Mesendoderm (in vitro differentiated cells): ENCODE results near the gene ACER1. TPM values are rescaled to one million over a fixed set of nuclear protein-coding genes. Genes with fewer than 3 reads are reported as not detected.

Experiments used
- DNase-seq: peaks from one replicate; pipeline ENCODE4 v3.0.0; 2013
- H2AK5ac ChIP-seq: 2 replicates; pipeline ENCODE4 v1.6.1; 2013; ENCODE audit warnings: low read length, inconsistent platforms
- H2BK120ac ChIP-seq: 2 replicates; pipeline ENCODE4 v1.6.1; 2013; ENCODE audit warnings: low read depth, mild to moderate bottlenecking, low read length, moderate library complexity, mixed read lengths
- H2BK15ac ChIP-seq: replicated peaks from 2 replicates; pipeline ENCODE4 v1.6.1; 2013; ENCODE audit warnings: low read depth, mild to moderate bottlenecking, moderate library complexity
- H2BK5ac ChIP-seq: 2 replicates; pipeline ENCODE4 v1.6.1; 2013; ENCODE audit warnings: low read length, inconsistent platforms
- H3K18ac ChIP-seq: 2 replicates; pipeline ENCODE4 v1.6.1; 2013; ENCODE audit warnings: mild to moderate bottlenecking, low read length, mixed read lengths
- H3K23ac ChIP-seq: one replicate; pipeline ENCODE4 v1.6.1; 2013; ENCODE audit warnings: low read length
- H3K27ac ChIP-seq: 2 replicates; pipeline ENCODE4 v1.5.1; 2013; ENCODE audit warnings: low read depth, mild to moderate bottlenecking, inconsistent platforms, low read length, moderate library complexity
- H3K27me3 ChIP-seq: 2 replicates; pipeline ENCODE4 v1.6.1; 2013; ENCODE audit warnings: low read length, control low read depth, mild to moderate bottlenecking, inconsistent platforms; ENCODE audit not compliant: insufficient read depth, poor library complexity
- H3K36me3 ChIP-seq: 2 replicates; pipeline ENCODE4 v1.6.1; 2013; ENCODE audit warnings: low read length, inconsistent platforms; ENCODE audit not compliant: control insufficient read depth, insufficient read depth
- H3K4ac ChIP-seq: one replicate; pipeline ENCODE4 v1.6.1; 2013; ENCODE audit warnings: low read depth, mild to moderate bottlenecking, low read length, moderate library complexity
- H3K4me1 ChIP-seq: 2 replicates; pipeline ENCODE4 v1.6.1; 2013; ENCODE audit warnings: low read depth, low read length, inconsistent platforms; ENCODE audit not compliant: control insufficient read depth
- H3K4me2 ChIP-seq: 2 replicates; pipeline ENCODE4 v1.6.1; 2013; ENCODE audit warnings: low read length
- H3K4me3 ChIP-seq: 2 replicates; pipeline ENCODE4 v1.5.1; 2013; ENCODE audit warnings: mild to moderate bottlenecking, low read length
- H3K56ac ChIP-seq: one replicate; pipeline ENCODE4 v1.6.1; 2013; ENCODE audit warnings: low read length
- H3K79me1 ChIP-seq: 2 replicates; pipeline ENCODE4 v1.6.1; 2013; ENCODE audit warnings: low read length, inconsistent platforms
- H3K79me2 ChIP-seq: 2 replicates; pipeline ENCODE4 v1.6.1; 2013; ENCODE audit warnings: mild to moderate bottlenecking, low read length; ENCODE audit not compliant: control insufficient read depth, insufficient read depth
- H3K9ac ChIP-seq: 2 replicates; pipeline ENCODE4 v1.6.1; 2013; ENCODE audit warnings: low read length, inconsistent platforms
- H4K5ac ChIP-seq: one replicate; pipeline ENCODE4 v1.6.1; 2013; ENCODE audit warnings: low read length
- H4K8ac ChIP-seq: one replicate; pipeline ENCODE4 v1.6.1; 2013; ENCODE audit warnings: low read depth, mild to moderate bottlenecking, control low read depth, low read length, moderate library complexity
- WGBS: extraction: QIAGEN DNeasy Blood & Tissue Kit; methylation state at CpG from one replicate; pipeline ENCODE4 v1.1.7; 2013; ENCODE audit warnings: low lambda C conversion rate, missing lambda C conversion rate; ENCODE audit not compliant: insufficient coverage; ENCODE audit errors: extremely low coverage; 5-methylcytosine and 5-hydroxymethylcytosine counted together
- polyA plus RNA-seq, 2 experiments: library from polyadenylated mRNA; stranded (reverse); fragments of 200-250 nt; gene quantifications; one replicate each; pipeline ENCODE4 v1.2.3, GENCODE V29; 2013

The ACER1 gene, protein sequence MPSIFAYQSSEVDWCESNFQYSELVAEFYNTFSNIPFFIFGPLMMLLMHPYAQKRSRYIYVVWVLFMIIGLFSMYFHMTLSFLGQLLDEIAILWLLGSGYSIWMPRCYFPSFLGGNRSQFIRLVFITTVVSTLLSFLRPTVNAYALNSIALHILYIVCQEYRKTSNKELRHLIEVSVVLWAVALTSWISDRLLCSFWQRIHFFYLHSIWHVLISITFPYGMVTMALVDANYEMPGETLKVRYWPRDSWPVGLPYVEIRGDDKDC
- polyA plus RNA-seq (2013, experiment 1 of 2): not detected
- polyA plus RNA-seq (2013, experiment 2 of 2): not detected

GRCh38 chr19:6333439-6333838, at the start of gene ACER1:
ACER1 (minus strand) TSS chr19:6333612; CDS start chr19:6333551, 61 bp downstream.
- H2BK15ac ChIP-seq: no peak within 1 kb of the TSS
- no peak within 1 kb of the TSS for H2BK120ac ChIP-seq
- WGBS: no CpG with 5 or more reads among the region's 17 CpGs
- H4K5ac ChIP-seq: no peak within 1 kb of the TSS
- no peak within 1 kb of the TSS for H3K23ac ChIP-seq
- H3K18ac ChIP-seq: no peak within 1 kb of the TSS
- H3K4ac ChIP-seq: no peak within 1 kb of the TSS
- H3K36me3 ChIP-seq: no peaks in the 10 kb centered on the region
- H3K4me3 ChIP-seq: no peak within 1 kb of the TSS
- H2BK5ac ChIP-seq: no peak within 1 kb of the TSS
- no peak within 1 kb of the TSS for H2AK5ac ChIP-seq
- no peaks in the 10 kb centered on the region for H3K4me1 ChIP-seq
- H3K4me2 ChIP-seq: no peak within 1 kb of the TSS
- no peaks in the 10 kb centered on the region for H3K79me1 ChIP-seq
- H3K79me2 ChIP-seq: no peaks in the 10 kb centered on the region
- H3K9ac ChIP-seq: no peak within 1 kb of the TSS
- no peak within 1 kb of the TSS for H4K8ac ChIP-seq
- H3K27me3 ChIP-seq: no peaks in the 10 kb centered on the region
- no peak within 1 kb of the TSS for H3K56ac ChIP-seq
- no peak for DNase-seq
- H3K27ac ChIP-seq: no peak within 1 kb of the TSS

- H3K23ac ChIP-seq: no peak overlapping the region
- no peak overlapping the region for H3K4me2 ChIP-seq
- H3K9ac ChIP-seq: no peak overlapping the region
- no peak overlapping the region for H2BK120ac ChIP-seq
- H3K27me3 ChIP-seq: no peaks in the 10 kb centered on the region
- H3K79me1 ChIP-seq: no peaks in the 10 kb centered on the region
- WGBS: no CpG with 5 or more reads among the region's 19 CpGs
- no peak overlapping the region for H4K5ac ChIP-seq
- no peak overlapping the region for H4K8ac ChIP-seq
- H3K56ac ChIP-seq: no peak overlapping the region
- no peak overlapping the region for H2AK5ac ChIP-seq
- H3K4me1 ChIP-seq: no peaks in the 10 kb centered on the region
- H3K36me3 ChIP-seq: peaks cover 19% of the 10 kb centered on the region
- no peak for DNase-seq
- H3K79me2 ChIP-seq: no peaks in the 10 kb centered on the region
- no peak overlapping the region for H2BK15ac ChIP-seq
- no peak overlapping the region for H3K18ac ChIP-seq
- no peak overlapping the region for H3K27ac ChIP-seq
- no peak overlapping the region for H3K4ac ChIP-seq
- H2BK5ac ChIP-seq: no peak overlapping the region
- no peak overlapping the region for H3K4me3 ChIP-seq
Observed at GRCh38 chr19:6383188-6383587, 49.8 kb upstream of the ACER1 start.

DNA sequence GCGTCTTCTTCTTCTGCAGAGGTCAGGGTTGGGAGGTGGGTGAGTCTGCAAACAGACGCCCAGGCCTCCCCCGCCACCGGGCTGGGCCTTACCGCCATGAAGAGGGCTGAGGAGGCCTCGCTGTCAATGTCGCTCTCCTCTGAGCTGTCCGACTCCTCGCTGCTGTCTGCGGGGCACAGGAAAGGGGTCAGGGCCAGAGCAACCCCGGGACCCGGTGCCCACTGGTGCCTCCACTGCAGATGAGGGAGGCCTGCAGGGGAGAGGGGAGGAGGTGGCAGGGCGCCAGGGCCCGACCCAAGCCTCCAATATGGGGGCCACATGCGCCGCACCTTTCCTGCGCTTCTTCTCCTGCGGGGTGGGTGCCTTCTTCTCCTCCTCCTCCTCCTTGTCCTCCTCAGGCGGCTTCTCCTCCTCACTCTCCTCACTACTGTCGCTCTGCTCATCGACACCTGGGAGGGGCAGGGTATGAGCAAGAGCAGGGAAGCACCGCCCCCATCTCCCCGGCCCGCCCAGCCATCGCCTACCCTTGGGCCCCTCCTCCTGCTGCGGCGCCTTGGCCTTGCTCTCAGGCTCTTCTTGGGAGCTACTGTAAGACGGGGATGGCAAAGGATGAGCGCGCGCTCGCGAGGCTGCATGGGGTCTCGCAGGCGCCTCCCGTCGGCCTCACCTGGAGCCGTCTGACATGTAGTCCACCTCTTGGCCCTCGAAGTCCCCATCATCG, 47.8 kb upstream of the ACER1 start:
- DNase-seq: no peak

GRCh38 chr19:6379744-6380143, 46.3 kb upstream of the ACER1 start:
- Histone ChIP-seq H2BK5ac (no peak overlapping the region), H3K79me2 (no peaks in the 10 kb centered on the region), H3K18ac (no peak overlapping the region), H2BK15ac (no peak overlapping the region), H3K4ac (no peak overlapping the region), H2BK120ac (no peak overlapping the region), H3K56ac (no peak overlapping the region), H4K8ac (no peak overlapping the region), H3K27ac (no peak overlapping the region), H3K4me1 (no peaks in the 10 kb centered on the region), H3K23ac (no peak overlapping the region), H3K79me1 (no peaks in the 10 kb centered on the region), H3K4me3 (no peak overlapping the region), H4K5ac (no peak overlapping the region), H3K9ac (no peak overlapping the region), H2AK5ac (no peak overlapping the region), H3K27me3 (no peaks in the 10 kb centered on the region), H3K4me2 (no peak overlapping the region), H3K36me3 (peaks cover 17% of the 10 kb centered on the region)
- WGBS: no CpG with 5 or more reads among the region's 3 CpGs
- no peak for DNase-seq

More for the DNA sequence above, 47.8 kb upstream of the ACER1 start:
- H3K4ac ChIP-seq: no peak overlapping the region
- no CpG with 5 or more reads among the region's 40 CpGs for WGBS
- H2BK5ac ChIP-seq: no peak overlapping the region
- no peak overlapping the region for H2BK15ac ChIP-seq
- H2AK5ac ChIP-seq: no peak overlapping the region
- H3K9ac ChIP-seq: no peak overlapping the region
- no peaks in the 10 kb centered on the region for H3K27me3 ChIP-seq
- H3K23ac ChIP-seq: no peak overlapping the region
- H3K4me2 ChIP-seq: no peak overlapping the region
- H3K79me2 ChIP-seq: no peaks in the 10 kb centered on the region
- no peaks in the 10 kb centered on the region for H3K4me1 ChIP-seq
- H4K8ac ChIP-seq: no peak overlapping the region
- no peak overlapping the region for H4K5ac ChIP-seq
- H3K18ac ChIP-seq: no peak overlapping the region
- peaks cover 17% of the 10 kb centered on the region for H3K36me3 ChIP-seq
- H3K79me1 ChIP-seq: no peaks in the 10 kb centered on the region
- H3K4me3 ChIP-seq: no peak overlapping the region
- H3K27ac ChIP-seq: no peak overlapping the region
- H2BK120ac ChIP-seq: no peak overlapping the region
- no peak overlapping the region for H3K56ac ChIP-seq

DNA sequence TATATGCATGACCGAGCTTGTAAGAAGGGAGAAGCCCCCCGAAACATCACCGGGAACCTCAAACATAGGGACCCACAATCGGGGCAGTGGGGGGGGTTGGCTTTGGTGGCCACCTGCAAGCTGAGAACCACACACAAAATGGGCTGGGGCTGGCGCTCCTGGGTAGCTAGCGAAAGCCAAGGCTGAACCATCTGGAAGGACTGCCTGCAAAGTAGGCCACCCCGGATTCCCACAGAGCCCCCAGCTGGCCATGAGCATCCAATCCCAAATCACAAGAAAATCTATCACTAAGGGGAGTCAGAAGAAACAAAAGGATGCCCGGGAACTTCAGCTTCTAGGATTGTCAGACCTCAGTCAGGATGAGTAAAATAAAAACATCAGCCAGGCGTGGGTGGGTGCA, 45.1 kb upstream of the ACER1 start:
- Histone ChIP-seq H3K4me3 (no peak overlapping the region), H3K27me3 (no peaks in the 10 kb centered on the region), H4K5ac (no peak overlapping the region), H3K23ac (no peak overlapping the region), H2BK15ac (no peak overlapping the region), H3K4me1 (peaks cover 3% of the 10 kb centered on the region), H2BK5ac (no peak overlapping the region), H3K18ac (no peak overlapping the region), H3K36me3 (peaks cover 15% of the 10 kb centered on the region), H3K79me1 (no peaks in the 10 kb centered on the region), H2AK5ac (no peak overlapping the region), H3K9ac (no peak overlapping the region), H3K4ac (no peak overlapping the region), H2BK120ac (no peak overlapping the region), H3K56ac (no peak overlapping the region), H3K79me2 (no peaks in the 10 kb centered on the region), H4K8ac (no peak overlapping the region), H3K4me2 (no peak overlapping the region), H3K27ac (no peak overlapping the region)
- WGBS: no CpG with 5 or more reads among the region's 9 CpGs
- DNase-seq: no peak
